PFSK-1 (cell line): ENCODE data around the gene KCTD16.

Source experiments
- POLR2AphosphoS5 ChIP-seq: IDR thresholded peaks from 2 replicates; pipeline ENCODE4 v1.6.1; 2012; ENCODE audit warnings: low read depth, mild to moderate bottlenecking, control low read depth, low read length, moderate library complexity
- TAF1 ChIP-seq: IDR thresholded peaks from 2 replicates; pipeline ENCODE4 v1.6.1; 2012; ENCODE audit warnings: low read length, control low read depth, borderline replicate concordance; ENCODE audit not compliant: insufficient read depth
- TF ChIP-seq, protein P1 (sequence below), 2 experiments: IDR thresholded peaks; 2 replicates each; pipeline versions ENCODE4 v1.6.1 to v1.8.0; 2011 to 2012; ENCODE audit warnings: low read depth in 2 of 2, low read length in 2 of 2, control low read depth in 1 of 2, inconsistent platforms in 1 of 2, mild to moderate bottlenecking in 1 of 2, moderate library complexity in 1 of 2; ENCODE audit not compliant: insufficient read depth in 1 of 2

DNA sequence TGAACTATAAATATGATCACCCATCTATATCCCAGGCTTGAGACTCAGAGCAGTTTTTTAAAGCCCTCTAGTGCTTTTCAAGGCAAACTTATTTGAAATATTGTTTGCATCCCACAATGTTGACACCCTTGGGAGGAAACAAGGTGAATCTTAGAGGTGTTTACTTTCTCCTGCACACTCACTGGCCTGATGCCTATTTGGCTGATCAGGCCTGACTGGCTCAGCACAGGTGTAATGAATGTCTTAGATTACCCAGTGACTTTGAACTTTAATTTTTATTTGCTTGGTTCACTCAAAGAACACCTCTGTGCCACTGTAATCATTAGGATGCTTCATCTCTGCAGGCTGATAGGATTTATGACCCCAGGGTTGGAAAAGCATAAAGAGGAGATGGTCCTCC lies 158.3 kb downstream of the KCTD16 start:
- TF ChIP-seq, protein P1, sequence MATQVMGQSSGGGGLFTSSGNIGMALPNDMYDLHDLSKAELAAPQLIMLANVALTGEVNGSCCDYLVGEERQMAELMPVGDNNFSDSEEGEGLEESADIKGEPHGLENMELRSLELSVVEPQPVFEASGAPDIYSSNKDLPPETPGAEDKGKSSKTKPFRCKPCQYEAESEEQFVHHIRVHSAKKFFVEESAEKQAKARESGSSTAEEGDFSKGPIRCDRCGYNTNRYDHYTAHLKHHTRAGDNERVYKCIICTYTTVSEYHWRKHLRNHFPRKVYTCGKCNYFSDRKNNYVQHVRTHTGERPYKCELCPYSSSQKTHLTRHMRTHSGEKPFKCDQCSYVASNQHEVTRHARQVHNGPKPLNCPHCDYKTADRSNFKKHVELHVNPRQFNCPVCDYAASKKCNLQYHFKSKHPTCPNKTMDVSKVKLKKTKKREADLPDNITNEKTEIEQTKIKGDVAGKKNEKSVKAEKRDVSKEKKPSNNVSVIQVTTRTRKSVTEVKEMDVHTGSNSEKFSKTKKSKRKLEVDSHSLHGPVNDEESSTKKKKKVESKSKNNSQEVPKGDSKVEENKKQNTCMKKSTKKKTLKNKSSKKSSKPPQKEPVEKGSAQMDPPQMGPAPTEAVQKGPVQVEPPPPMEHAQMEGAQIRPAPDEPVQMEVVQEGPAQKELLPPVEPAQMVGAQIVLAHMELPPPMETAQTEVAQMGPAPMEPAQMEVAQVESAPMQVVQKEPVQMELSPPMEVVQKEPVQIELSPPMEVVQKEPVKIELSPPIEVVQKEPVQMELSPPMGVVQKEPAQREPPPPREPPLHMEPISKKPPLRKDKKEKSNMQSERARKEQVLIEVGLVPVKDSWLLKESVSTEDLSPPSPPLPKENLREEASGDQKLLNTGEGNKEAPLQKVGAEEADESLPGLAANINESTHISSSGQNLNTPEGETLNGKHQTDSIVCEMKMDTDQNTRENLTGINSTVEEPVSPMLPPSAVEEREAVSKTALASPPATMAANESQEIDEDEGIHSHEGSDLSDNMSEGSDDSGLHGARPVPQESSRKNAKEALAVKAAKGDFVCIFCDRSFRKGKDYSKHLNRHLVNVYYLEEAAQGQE (IDR thresholded peaks at IDR 0.05; ENCODE audit: insufficient read depth in 1 of 2, low read depth in 2 of 2, low read length in 2 of 2), result no peak
- TF ChIP-seq POLR2AphosphoS5 (no peak), TAF1 (no peak)
